Measurements from ENCODE around the gene KDM4B. TPM values are rescaled to one million over a fixed set of nuclear protein-coding genes. Genes with fewer than 3 reads are reported as not detected.

KDM4B gene
- total and polyA plus RNA-seq, 9 of the 15 experiments (the other 6 are each of a cell fraction or from before 2014, with no cell fraction given), result 0.21 to 29.9 (median 7.3) TPM

- TF ChIP-seq MLX (CRISPR knock-in tag; conservative IDR thresholded peaks at IDR 0.05), result no peak
- no peak for TF ChIP-seq SPI1 (IDR thresholded peaks at IDR 0.05; ENCODE audit: borderline replicate concordance, low read depth, low read length)
- no peak for TF ChIP-seq NCOA4 (IDR thresholded peaks at IDR 0.05; ENCODE audit: partially characterized antibody)
- no peak for TF ChIP-seq RFX1 (IDR thresholded peaks at IDR 0.05)
- TF ChIP-seq ZNF146 (CRISPR knock-in tag; IDR thresholded peaks at IDR 0.05; ENCODE audit: unreplicated experiment), result no peak
- no peak for TF ChIP-seq THAP7 (CRISPR knock-in tag; IDR thresholded peaks at IDR 0.05)
- no peak for TF ChIP-seq FOXJ2 (tag; IDR thresholded peaks at IDR 0.05)
- TF ChIP-seq RFX7 (CRISPR knock-in tag; IDR thresholded peaks at IDR 0.05), result no peak
- peak; percentile 96 for TF ChIP-seq ZNF324 (CRISPR knock-in tag; IDR thresholded peaks at IDR 0.05)
- peak in 1 of 2 experiments; percentile 65; a peak in 1 of 3 replicates for TF ChIP-seq CBX3 (IDR thresholded peaks at IDR 0.05; ENCODE audit: borderline replicate concordance in 1 of 2, low read length in 2 of 2)
- TF ChIP-seq ATF3 (IDR thresholded peaks at IDR 0.05), result 0 out of 2 replicates have a peak, but pooled peaks have one; percentile 19
- no peak for TF ChIP-seq ATF3 (CRISPR knock-in tag; conservative IDR thresholded peaks at IDR 0.05)
Observed at GRCh38 chr19:5200844-5201243, 231.9 kb downstream of the KDM4B start (continued).
